GM18868 (cell line): Measurements from ENCODE around the gene SLC39A6.
"Not testable (repeated sequence)": the region's sequence is repeated elsewhere in the genome, so short reads cannot be mapped to it uniquely, and the experiment has no call there.

Experiments
- ATAC-seq: cut with Tn5 transposase; IDR thresholded peaks from one replicate; pipeline ENCODE4 v1.9.1; 2021; ENCODE audit warnings: mild to moderate bottlenecking, moderate library complexity; ENCODE audit not compliant: unreplicated experiment

SLC39A6 gene, protein sequence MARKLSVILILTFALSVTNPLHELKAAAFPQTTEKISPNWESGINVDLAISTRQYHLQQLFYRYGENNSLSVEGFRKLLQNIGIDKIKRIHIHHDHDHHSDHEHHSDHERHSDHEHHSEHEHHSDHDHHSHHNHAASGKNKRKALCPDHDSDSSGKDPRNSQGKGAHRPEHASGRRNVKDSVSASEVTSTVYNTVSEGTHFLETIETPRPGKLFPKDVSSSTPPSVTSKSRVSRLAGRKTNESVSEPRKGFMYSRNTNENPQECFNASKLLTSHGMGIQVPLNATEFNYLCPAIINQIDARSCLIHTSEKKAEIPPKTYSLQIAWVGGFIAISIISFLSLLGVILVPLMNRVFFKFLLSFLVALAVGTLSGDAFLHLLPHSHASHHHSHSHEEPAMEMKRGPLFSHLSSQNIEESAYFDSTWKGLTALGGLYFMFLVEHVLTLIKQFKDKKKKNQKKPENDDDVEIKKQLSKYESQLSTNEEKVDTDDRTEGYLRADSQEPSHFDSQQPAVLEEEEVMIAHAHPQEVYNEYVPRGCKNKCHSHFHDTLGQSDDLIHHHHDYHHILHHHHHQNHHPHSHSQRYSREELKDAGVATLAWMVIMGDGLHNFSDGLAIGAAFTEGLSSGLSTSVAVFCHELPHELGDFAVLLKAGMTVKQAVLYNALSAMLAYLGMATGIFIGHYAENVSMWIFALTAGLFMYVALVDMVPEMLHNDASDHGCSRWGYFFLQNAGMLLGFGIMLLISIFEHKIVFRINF

DNA sequence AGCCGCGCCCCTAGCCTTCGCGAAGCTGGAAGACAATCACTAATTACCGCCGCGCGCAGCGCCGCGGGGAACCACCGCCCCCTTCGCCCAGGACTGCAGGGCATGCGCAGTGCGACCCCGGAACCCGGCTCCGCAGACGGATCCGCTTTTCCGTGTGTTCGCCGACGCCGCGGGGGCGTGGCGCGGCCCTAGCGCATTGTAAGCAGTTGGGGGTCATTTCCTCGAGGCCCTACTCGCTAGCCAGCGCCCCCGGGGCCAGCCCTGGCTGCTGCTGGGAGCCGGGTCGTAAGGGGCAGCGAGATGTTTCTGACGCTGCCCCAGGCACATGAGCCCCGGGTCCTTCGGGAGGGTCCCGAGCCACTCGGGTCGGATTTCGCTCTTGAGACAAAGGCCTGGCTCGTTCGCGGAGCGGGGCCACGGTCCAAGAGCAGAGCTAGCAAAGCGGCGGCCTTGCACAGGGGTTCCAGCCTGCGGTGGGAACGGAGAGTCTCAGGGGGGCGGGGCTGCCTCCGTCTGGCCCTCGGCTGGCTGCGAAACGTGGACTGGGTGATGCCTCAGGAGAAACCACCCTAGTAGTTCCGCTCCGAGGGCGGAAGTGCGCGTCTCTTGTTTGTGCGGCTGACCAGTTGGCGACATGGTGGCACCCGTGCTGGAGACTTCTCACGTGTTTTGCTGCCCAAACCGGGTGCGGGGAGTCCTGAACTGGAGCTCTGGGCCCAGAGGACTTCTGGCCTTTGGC is at the start of gene SLC39A6, which contains the start of gene ELP2:
SLC39A6 (minus strand) TSS at position 41 of the 739 bp plus-strand sequence. CDS start 2,333 bp downstream, outside the sequence.
ELP2 (plus strand) TSS at position 600 of the 739 bp plus-strand sequence; CDS start at position 635, 35 bp downstream.
- peak; percentile 93 for ATAC-seq

DNA sequence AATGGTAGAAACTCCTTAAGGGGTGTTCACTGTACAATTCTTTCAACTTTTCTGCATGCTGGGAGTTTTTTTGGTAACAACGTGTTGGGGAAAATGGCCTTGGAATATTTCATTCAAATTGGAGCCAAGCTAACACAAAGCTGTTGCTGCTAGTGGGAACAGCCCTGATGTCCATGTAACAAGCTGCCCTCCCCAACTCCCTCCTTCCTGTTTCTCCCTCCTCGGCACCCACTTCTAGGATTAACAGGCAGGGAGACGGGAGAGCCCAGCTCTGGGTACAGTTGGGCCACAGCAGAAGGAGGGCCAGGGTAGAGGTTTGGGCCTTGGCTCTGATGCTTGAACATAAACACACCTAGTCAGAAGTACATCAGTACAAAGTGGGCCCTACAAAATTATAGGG is 48.8 kb upstream of the SLC39A6 start:
- no peak for ATAC-seq

DNA sequence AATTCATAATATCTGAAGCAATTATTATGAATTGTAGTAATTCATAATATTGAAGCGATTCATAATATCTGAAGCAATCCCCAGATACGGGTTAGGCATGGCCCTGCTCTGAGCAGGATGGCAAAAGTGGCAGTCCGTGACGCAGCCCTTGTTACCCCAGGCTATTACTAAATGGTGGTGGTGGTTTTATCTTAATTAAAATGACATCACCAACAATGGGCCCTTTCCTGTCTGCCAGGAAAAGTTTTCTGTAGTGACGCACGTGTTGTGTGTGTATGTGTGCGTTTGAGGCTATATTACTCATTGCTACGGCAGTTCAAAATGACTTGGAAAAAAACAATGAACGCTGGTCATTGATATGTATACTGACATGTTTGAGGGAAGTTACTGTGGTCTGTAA is 47.6 kb upstream of the SLC39A6 start:
- ATAC-seq, result no peak

DNA sequence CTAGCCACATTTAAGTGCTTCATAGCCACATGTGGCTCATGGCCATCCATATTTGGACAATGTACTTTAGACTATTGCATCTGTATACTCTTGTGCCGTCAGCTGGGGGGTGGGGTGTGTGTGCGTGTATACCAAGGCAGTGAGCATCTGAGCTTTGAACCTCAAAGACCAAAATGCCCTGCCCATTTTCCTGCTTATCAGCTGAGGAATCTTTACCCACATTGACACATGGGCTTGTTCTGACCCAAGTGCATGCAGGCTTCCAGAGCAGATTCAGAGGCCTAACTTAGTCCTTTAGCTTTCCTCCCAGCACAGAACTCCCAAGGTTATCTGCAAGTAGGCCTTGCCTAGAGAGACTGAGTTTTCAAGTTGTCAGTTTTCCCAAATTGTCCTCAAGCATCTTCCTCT is 47.0 kb upstream of the SLC39A6 start:
- ATAC-seq, result no peak

DNA sequence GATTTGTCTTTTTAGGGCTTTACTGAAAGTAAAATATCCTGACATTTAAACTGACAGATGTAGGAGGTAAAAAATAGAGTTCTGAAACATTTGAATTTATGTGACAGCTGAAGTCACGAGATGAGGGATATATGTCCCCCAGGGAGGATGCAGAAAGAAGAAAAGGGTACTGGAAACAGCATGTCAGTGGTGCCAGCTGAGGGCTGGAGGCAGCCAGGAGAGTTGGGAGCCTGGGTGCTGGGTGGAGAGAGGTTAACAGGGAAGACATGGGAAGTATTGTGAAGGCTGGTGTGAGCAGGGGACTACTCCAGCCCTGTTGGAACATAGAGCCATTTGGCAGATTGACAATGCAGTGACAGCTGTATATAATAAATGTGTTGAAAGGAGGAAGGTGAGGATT is 46.3 kb upstream of the SLC39A6 start:
- no peak for ATAC-seq

DNA sequence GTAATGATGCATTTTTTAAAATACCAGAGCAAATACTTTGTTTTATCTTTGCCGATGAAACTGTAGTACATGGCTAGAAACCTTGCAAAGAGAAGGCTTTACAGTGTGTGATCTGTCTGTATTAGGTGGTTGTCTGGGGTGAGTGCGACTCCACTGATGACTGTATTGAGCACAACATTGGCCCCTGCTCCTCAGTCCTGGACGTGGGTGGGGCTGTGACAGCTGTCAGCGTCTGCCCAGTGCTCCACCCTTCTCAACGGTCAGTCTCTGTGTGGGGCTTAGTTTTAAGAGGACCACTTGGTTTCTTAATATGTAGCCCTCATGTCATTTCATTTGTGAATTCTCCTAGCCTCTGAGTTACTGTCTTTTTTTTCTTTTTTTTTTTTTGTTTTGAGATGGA is 40.8 kb upstream of the SLC39A6 start:
- no peak for ATAC-seq

DNA sequence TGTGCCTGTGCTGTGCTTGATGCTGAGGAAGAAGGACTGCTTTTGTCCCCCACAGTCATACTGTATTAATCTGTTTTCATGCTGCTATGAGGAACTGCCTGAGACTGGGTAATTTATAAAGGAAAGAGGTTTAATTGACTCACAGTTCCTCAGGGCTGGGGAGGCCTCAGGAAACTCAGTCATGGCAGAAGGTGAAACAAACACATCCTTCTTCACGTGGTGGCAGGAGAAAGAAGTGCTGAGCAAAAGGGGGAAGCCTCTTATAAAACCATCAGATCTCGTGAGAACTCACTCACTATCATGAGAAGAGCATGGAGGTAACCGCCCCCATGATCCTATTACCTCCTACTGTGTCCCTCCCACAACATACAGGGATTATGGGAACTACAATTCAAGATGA is 39.2 kb upstream of the SLC39A6 start:
- not testable (repeated sequence) for ATAC-seq

DNA sequence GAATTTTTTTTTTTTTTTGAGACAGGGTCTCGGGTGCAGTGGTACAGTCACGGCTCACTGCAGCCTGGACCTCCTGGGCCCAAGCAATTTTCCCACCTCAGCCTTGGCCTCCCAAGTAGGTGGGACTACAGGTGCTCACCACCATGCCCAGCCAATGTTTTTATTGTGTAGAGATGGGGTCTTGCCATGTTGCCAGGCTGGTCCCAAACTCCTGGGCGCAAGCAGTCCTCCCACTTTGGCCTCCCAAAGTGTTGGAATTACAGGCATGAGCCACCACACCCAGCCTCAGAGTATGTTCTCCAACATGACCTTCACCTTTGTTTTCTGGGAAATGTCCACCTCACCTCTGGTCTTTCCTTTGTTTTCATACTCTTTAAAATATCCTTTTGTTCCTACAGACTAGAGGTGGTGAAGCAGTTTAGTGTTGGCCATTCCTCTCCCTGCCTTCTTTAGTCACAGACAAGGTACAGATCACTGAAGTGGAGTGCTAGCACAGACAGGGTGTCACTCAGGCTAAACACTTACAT is 38.6 kb upstream of the SLC39A6 start:
- ATAC-seq, result no peak

DNA sequence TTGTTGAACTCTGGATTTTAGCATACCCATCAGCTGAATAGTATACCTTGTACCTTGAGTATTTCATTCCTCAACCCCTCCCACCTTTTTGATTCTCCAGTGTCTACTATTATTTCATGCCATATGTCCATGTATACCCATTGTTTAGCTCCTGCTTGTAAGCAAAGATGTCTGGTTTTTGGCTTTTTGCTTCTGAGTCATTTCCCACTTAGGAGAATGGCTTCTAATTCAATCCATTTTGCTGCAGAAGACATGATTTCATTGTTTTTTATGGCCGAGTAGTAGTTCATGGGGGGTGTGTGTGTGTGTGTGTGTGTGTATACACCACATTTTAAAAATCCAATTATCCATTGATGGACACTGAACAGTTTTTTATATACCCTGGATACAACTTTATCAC is 33.8 kb upstream of the SLC39A6 start:
- no peak for ATAC-seq

DNA sequence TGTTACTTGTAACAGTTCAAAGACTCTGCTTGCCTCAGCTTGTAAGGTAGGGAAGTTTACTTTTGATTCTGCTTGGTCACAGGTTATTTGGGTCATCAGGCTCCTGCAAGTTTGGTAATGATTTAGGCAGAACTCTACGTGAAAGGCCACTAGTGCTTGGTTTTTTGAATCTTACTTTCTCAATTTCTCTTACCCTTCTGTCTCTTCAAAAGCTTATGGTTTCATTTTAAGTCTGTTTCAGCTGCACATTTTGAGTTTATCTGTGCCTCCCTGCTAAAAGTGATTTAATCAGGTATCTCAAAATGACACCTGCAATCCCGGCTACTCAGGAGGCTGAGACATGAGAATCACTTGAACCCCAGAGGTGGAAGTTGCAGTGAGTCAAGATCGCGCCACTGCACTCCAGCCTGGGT is 31.8 kb upstream of the SLC39A6 start:
- no peak for ATAC-seq

DNA sequence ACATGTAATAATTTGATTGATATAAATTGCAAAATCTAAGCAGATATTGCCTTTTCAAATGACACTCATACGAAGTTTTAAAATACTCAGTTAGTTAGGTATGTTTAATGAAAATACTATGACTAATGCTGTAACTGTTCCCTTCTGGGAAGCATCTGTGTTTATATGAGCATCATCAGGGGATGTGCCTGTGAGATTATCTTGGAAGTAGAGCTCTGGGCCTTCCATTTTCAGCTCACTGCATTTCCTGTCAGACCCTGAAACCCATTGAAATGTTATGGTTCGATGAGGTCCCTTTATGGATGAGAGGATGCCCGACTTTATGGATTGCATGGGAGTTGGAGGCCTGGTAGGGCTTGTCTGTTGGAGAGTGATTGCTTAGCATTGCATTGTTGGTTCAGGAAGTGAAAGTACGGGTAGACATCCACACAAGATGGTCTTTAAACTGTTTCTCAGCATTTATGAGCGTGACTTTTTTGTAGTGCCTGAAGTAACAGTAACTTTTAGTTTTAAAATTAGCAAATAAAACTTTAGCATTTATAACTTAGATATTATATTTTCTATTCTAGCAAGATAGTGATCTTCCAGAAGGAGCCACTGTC is 29.2 kb upstream of the SLC39A6 start:
- no peak for ATAC-seq

DNA sequence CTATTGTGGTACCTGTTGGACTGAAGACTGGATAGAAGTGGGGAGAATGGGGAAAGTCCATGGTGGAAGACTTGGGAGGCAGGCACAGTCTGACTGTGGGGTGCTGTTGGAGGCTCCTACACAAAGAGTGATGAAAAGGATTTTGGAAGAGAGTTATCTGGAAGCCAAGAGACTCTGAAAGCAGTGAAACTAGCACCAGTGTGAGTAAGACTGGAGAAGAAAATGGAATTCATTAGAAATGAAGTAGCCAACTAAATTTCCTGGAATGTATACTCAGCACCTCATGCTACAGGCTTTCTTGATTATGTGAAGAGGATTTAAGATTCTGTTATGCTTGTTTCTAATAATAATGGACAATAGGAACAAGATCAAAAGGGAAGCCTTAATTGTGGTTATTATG is 28.3 kb upstream of the SLC39A6 start:
- no peak for ATAC-seq

DNA sequence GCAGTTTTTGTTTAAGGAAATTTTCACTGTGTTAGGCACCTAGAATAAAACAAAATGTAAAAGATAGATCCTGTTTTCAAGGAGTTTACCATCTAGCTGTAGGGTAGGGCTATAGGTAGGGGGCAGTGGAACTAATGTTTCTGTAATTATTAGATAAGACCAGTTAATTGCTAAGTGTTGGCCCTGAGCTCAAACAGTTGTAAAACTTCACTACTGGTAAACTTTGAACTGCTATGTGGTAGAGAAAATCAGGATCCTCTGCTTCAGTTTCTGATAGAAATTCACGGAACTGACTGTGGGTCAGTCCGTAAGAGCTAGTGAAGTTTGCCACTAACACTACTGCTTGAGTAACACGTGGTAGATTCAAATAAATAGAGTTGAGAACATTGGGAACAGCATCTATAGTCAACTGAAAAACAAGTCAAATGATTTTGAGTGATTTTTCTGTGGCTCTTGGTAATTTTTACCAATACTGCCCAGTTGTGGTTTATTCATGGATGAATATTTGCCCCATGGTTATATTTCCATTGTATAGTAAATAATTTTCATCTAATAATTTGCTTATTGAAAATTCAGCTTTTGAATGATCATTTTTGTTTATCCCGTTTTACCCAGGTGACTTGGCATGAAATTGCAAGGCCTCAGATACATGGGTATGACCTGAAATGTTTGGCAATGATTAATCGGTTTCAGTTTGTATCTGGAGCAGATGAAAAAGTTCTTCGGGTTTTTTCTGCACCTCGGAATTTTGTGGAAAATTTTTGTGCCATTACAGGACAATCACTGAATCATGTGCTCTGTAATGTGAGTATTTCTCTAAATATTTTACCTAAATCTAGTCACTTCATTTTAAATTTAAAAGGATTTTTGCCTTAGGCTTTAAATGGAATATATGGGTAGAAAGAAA is 27.0 kb upstream of the SLC39A6 start:
- ATAC-seq, result no peak

DNA sequence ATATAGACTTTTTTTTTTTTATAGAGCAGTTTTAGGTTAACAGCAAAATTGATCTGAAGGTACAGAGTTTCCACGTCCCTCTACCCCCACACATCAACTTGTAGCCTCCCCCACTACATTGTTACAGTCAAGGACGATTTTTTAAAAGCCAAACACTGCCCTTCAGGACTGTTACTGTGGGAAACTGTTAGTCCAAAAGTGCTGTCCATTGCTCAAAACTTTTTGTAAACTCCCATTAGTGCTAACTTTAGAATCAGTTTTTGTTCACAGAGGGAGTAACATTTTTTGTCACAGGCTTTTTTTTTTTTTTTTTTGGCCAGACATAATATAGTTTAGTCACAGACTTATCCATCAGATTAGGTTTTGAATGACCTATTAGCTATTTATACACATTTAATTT is 24.6 kb upstream of the SLC39A6 start:
- no peak for ATAC-seq

DNA sequence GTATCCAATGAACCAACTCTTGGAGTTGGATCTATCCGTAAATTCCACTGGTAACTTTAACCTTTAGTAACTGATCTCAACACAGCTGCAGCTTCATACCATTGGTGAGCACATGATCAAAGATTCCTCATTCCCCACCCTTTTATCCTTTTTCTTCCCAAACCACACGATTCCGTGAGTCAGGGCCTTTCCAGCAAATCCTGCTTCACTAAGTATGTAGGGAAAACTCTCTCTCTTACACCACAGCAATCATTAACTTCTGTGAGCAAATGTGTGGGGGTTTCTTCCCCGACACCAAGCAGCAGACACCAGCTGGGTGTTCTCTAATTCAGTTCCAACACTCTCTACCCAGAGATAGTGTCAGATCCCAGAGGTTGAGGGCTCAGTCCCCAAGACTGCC is 24.1 kb upstream of the SLC39A6 start:
- ATAC-seq, result no peak

DNA sequence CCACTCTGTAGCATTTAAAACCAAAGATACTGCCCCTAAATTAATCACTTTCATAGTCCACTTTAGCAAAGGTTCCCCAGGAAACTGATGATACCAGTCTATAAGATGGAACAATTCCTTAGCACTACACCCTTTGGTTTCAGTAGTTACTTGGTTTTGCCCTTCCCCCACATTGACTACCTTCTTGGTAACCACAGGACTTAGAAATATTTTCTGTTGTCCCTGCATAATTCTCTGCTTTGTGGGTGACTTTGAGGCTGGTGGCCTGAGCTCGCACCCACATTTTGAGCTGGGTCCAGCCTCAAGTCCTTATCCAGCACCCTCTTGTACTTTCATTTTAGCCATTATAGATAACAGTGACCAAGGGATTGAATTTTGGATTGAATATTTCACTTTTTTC is 23.6 kb upstream of the SLC39A6 start:
- no peak for ATAC-seq

DNA sequence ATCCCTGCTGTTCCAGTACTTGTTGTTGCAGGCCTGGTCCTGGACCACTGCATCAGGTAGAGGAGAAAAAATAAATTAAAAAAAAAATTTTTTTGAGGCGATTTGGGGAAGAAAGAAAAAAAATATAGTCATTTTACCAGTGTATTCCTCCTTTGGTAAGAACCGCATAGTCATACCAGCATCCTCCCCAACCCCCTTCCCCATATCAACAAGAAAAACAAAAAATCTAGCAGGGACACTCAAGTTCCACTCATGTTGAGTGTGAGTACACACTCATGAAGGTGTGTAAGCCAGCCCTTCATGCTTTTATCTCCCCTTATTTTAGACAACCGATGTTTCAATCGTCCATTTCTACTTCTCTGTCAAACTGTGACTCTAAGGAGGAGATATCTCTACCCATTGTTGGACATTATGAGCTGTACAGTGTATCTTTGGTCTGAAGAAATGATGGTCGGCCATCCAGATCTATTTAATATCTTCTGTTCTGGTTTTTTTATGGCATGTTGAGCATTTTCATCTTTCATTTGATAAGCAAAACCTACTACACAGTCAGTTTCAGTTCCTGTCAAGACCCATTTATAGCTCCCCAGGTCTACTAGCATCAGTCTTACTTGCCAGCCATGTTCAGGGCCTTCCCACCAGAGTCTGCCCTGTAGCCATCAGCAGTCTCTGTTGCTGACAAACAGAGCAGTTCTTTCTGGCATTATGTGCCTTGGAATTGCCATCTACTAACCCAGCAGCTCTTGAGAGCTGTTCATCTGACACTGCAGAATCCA is 20.6 kb upstream of the SLC39A6 start:
- peak; percentile 99 for ATAC-seq

DNA sequence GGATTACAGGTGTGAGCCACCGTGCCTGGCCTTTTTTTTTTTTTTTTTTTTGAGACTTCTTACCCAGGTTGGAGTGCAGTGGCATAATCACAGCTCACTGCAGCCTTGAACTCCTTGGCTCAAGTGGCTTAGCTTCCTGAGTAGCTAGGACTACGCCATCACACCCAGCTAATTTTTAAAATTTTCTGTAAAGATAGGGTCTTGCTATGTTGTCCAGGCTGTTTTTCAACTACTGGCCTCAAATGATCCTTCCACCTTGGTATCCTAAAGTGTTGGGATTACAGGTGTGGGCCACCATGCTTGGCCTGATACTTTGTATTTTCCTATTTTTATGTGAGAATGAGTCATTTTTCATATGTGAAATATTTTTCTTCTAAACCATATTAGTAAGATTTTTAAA is 14.3 kb upstream of the SLC39A6 start:
- ATAC-seq, result no peak

DNA sequence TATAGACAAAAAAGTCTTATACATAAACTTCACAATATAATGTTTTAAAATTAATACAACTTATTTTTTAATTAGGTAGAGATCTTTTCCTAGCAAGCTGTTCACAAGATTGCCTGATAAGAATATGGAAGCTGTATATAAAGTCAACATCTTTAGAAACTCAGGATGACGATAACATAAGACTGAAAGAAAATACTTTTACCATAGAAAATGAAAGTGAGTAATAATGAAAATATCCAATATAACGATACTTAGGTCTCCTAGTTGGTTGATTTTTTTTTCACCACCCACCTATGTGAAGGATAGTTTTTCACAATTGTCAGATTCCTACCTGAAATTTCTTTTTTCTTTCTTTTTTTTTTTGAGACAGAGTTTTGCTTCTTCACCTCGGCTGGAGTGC is 13.6 kb upstream of the SLC39A6 start:
- ATAC-seq, result no peak
